Testis (tissue), 3 donors: ENCODE data around the gene ESRP2. TPM values are rescaled to one million over a fixed set of nuclear protein-coding genes. Genes with fewer than 3 reads are reported as not detected.

Experiments used
- DNase-seq: peaks from one replicate; pipeline ENCODE4 v3.0.0-alpha.2; 2019
- H3K27ac ChIP-seq, 2 donors: fragments of 200-600 bp; sonication (generic); one replicate each; pipeline ENCODE4 v1.5.1; 2019
- H3K27me3 ChIP-seq: fragments of 200-600 bp; sonication (generic); one replicate; pipeline ENCODE4 v1.5.1; 2019
- H3K36me3 ChIP-seq: fragments of 200-600 bp; sonication (generic); one replicate; pipeline ENCODE4 v1.5.1; 2017; ENCODE audit warnings: low read depth; ENCODE audit errors: missing control alignments
- H3K4me1 ChIP-seq: fragments of 200-600 bp; sonication (generic); one replicate; pipeline ENCODE4 v1.5.1; 2019
- H3K4me3 ChIP-seq, 2 donors: fragments of 200-600 bp; sonication (generic); one replicate each; pipeline ENCODE4 v1.5.1; 2017 to 2019
- H3K9me3 ChIP-seq: fragments of 200-600 bp; sonication (generic); one replicate; pipeline ENCODE4 v1.5.1; 2017
- POLR2A ChIP-seq: fragments of 450-650 bp; IDR thresholded peaks from one replicate; pipeline ENCODE4 v1.6.1; 2017; ENCODE audit warnings: antibody characterized with exemption, mild to moderate bottlenecking, moderate library complexity
- WGBS, 2 donors: methylation state at CpG; one replicate each; pipeline ENCODE4 v1.1.5; 2018; 5-methylcytosine and 5-hydroxymethylcytosine counted together
- intact Hi-C: fragments of 100-400 bp; cut with DNase I; formaldehyde crosslinking; loops from one replicate; pipeline ENCODE4 v1.15.1; 2023; ENCODE audit warnings: low total_unique reads
- polyA plus RNA-seq: library from polyadenylated mRNA; stranded (reverse); fragments of 350-450 nt; fragmentation: Illumina TruSeq; extraction: RNeasy Lipid Tissue Mini Kit (QIAGEN cat#74804); gene quantifications from one replicate; pipeline ENCODE4 v1.2.3, GENCODE V29; 2014; ENCODE audit warnings: low read depth, low replicate concordance; ENCODE audit not compliant: insufficient read depth
- total RNA-seq, 2 donors: library from RNA; depleted of rRNA; stranded (reverse); fragments of >200 nt; gene quantifications; one replicate each; pipeline ENCODE4 v1.2.3, GENCODE V29; 2016
- TF ChIP-seq, protein P1 (sequence below), 3 experiments: fragments of 450-650 bp in 2 of 3; fragments of 200-600 bp in 1 of 3; sonication (generic) in 1 of 3; IDR thresholded peaks; one replicate each; pipeline ENCODE4 v1.5.1; 2016 to 2019; ENCODE audit warnings: antibody characterized with exemption in 3 of 3, mild to moderate bottlenecking in 2 of 3, moderate library complexity in 1 of 3

Gene ESRP2
- total and polyA plus RNA-seq, 3 donors from 2014 or later, result 12.8 to 30.6 (median 14.6) TPM

DNA sequence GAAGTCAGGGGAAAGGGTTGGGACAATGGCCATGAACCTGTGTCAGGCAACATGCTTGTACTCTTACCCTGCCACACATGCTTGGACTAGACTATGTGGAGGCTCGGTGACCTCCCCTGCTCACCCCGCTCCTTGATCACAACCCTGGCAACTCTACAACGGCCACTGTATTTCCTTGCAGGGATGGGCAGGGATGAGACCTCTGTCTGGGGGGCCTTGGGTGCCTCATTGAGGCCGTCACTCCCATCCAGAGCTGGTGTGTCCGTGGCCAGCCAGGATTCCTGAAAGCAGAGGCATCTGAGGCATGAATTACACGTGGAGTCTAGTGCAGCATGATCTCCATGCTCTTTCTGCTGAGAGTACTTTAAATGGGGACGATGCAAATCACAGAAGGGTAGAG is 10.2 kb upstream of the ESRP2 start:
- no peak for DNase-seq
- TF ChIP-seq POLR2A, result no peak
- TF ChIP-seq, protein P1, sequence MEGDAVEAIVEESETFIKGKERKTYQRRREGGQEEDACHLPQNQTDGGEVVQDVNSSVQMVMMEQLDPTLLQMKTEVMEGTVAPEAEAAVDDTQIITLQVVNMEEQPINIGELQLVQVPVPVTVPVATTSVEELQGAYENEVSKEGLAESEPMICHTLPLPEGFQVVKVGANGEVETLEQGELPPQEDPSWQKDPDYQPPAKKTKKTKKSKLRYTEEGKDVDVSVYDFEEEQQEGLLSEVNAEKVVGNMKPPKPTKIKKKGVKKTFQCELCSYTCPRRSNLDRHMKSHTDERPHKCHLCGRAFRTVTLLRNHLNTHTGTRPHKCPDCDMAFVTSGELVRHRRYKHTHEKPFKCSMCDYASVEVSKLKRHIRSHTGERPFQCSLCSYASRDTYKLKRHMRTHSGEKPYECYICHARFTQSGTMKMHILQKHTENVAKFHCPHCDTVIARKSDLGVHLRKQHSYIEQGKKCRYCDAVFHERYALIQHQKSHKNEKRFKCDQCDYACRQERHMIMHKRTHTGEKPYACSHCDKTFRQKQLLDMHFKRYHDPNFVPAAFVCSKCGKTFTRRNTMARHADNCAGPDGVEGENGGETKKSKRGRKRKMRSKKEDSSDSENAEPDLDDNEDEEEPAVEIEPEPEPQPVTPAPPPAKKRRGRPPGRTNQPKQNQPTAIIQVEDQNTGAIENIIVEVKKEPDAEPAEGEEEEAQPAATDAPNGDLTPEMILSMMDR (IDR thresholded peaks at IDR 0.05), result no peak
- H3K9me3 ChIP-seq, result no peaks in the 10 kb centered on the region
- WGBS, 2 donors, result 67% methylated on average over 3 to 7 of the region's 7 CpGs
- no peaks in the 10 kb centered on the region for H3K36me3 ChIP-seq
- no peak overlapping the region for H3K27ac ChIP-seq
- H3K27me3 ChIP-seq, result no peaks in the 10 kb centered on the region
- peak overlapping the region in 1 of 2 donors; percentile 74 for H3K4me3 ChIP-seq
- peaks cover 15% of the 10 kb centered on the region for H3K4me1 ChIP-seq
- intact Hi-C loops, result no loop called here

DNA sequence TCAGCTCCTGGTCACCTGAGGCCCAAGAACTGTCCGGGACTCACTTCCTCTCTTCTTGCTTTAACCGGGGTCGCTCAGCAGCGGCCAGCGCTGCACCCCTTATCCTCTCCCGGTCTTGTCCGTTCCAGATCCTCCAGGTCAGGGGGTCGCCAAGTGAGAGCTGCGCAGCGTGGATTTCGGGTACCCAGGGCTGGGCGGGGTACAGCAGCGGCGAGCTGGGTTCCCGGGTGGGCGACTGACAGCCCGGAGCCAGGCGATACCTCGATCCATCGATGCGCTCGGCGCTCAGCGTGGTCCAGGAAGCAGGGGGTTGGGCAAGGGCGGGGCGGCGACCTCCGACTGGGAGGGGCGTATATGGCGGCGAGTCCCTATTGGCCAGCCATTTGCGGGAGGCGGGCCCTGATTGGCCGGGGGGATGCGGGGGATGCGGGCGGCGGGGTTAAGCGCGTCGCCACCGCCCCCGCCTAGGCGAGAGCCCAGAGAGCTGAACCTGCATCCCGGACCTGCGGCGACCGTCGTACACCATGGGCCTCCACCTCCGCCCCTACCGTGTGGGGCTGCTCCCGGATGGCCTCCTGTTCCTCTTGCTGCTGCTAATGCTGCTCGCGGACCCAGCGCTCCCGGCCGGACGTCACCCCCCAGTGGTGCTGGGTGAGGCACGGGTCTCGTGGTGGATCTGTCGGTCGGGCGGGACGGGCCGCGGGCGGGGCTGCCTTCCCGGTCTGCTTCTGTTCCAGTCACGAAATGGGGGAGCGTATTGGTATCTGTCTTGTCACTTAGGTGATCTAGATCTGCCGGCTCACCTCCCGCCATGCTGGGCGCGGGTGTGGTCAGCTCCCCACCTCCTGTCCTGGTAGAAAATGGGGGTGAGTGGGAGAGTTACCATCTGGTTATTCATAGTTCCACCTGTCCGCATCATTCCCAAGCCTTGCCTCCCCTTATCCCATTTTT is 9.3 kb upstream of the ESRP2 start, which contains the start of gene PLA2G15:
PLA2G15 (plus strand) TSS at position 471 of the 951 bp plus-strand sequence; CDS start at position 525, 54 bp downstream.
- H3K9me3 ChIP-seq, result no peaks in the 10 kb centered on the region
- H3K27ac ChIP-seq, result no peak within 1 kb of the TSS
- no peak for TF ChIP-seq POLR2A
- TF ChIP-seq, protein P1 (IDR thresholded peaks at IDR 0.05), result no peak
- H3K27me3 ChIP-seq, result no peaks in the 10 kb centered on the region
- peaks cover 15% of the 10 kb centered on the region for H3K4me1 ChIP-seq
- WGBS, 2 donors, result 2 to 3% methylated on average over 18 to 53 of the region's 75 CpGs
- H3K4me3 ChIP-seq, result peak within 1 kb of the TSS; percentile 74 to 87
- peak; percentile 97 for DNase-seq
- intact Hi-C loops, result no loop called here
- H3K36me3 ChIP-seq, result no peaks in the 10 kb centered on the region

DNA sequence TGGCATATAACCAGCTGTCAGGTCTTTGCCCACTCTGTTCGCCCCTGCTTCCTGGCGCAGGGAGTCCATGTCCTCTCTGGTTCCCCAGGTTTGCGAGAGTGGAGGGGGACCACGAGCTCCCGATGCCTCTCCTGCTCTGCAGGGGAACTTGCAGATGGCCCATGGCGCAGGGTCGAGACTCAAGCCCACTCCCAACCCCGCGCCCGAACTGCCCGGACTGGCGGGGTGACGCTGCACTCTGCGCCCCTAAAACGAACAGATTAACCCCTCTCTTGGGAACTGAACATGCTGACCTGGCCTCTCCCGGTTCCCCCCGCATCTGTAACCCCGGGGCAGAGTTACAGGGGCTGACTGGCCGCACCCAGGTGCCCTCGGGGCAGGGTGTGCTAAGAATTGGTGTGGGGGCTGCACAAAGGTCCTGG is 8.6 kb upstream of the ESRP2 start:
- peaks cover 18% of the 10 kb centered on the region for H3K4me1 ChIP-seq
- H3K27ac ChIP-seq, result no peak overlapping the region
- H3K36me3 ChIP-seq, result no peaks in the 10 kb centered on the region
- WGBS, 2 donors, result 6% methylated on average over 20 of the region's 20 CpGs; no CpG with 5 or more reads in 1 of the 2 donors
- H3K27me3 ChIP-seq, result no peaks in the 10 kb centered on the region
- peak overlapping the region; percentile 74 to 87 for H3K4me3 ChIP-seq
- TF ChIP-seq, protein P1 (IDR thresholded peaks at IDR 0.05), result no peak
- no peak for TF ChIP-seq POLR2A
- intact Hi-C loops, result no loop called here
- DNase-seq, result no peak
- no peaks in the 10 kb centered on the region for H3K9me3 ChIP-seq

DNA sequence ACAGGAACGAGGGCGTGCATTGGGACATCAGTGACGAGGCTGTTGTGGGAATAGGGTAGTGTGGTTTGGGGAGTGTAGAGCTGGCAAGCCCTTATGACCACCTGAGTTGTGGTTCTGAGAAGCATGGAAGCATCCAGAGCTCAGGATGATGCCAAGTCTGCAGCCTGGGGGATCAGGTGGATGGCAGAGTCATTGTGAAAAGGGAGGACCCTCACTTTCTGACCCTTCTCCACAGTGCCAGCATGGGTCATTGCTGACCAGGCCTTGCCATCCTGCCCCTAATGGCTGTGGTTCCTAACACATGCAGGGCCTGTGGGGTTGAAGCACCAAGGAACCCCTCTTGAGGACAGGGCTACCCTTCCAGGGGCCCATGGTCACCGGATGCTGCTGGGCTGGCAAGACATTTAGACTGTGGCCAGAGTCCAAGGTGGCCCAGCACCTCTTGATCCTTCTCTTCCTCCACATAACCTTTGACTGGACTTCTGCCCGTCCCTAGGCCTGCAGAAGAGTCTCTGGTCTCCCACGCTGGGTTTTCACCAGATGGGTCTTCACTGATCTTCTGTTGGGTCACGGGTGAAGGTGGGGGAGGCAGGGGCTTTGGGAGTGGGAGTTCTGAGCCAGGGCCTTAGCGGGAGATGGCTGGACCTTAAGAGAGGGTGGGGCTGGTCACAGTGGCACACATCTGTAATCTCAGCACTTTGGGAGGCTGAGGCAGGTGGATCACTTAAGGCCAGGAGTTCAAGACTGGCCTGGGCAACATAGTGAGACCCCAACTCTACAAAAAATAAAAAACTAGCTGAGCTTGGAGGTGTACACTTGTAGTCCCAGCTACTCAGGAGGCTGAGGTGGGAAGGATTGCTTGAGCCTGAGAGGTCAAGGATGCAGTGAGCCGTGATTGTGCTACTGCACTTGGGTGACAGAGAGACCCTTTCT is 7.3 kb upstream of the ESRP2 start:
- no peak for DNase-seq
- WGBS, 2 donors, result 82 to 87% methylated on average over 9 of the region's 9 CpGs
- no peak for TF ChIP-seq POLR2A
- TF ChIP-seq, protein P1 (IDR thresholded peaks at IDR 0.05), result no peak
- Histone ChIP-seq H3K27ac (no peak overlapping the region), H3K4me3 (no peak overlapping the region), H3K9me3 (no peaks in the 10 kb centered on the region), H3K27me3 (no peaks in the 10 kb centered on the region), H3K4me1 (peaks cover 19% of the 10 kb centered on the region), H3K36me3 (no peaks in the 10 kb centered on the region)
- intact Hi-C loops, result no loop called here
